CD14-positive monocyte (primary cell): ENCODE results near the gene USB1. TPM values are rescaled to one million over a fixed set of nuclear protein-coding genes. Genes with fewer than 3 reads are reported as not detected.

ENCODE experiments used
- DNase-seq, 3 donors: peaks; one replicate each; pipeline ENCODE4 v3.0.0-alpha.2; 2011 to 2022
- H2AFZ ChIP-seq: 2 replicates; pipeline ENCODE4 v1.6.0; 2012; ENCODE audit warnings: mild to moderate bottlenecking, low read depth, low read length, inconsistent platforms; ENCODE audit not compliant: insufficient read depth, poor library complexity, severe bottlenecking
- H3K27ac ChIP-seq, 2 donors: 1 replicate in 1 of 2; 2 replicates in 1 of 2; pipeline ENCODE4 v1.5.1; 2012 to 2013; ENCODE audit warnings: low read length in 2 of 2, control low read depth in 1 of 2, inconsistent platforms in 1 of 2, low read depth in 1 of 2, mild to moderate bottlenecking in 1 of 2
- H3K27me3 ChIP-seq, 2 donors: one replicate each; pipeline versions ENCODE4 v1.6.0 to v1.6.1; 2011 to 2013; ENCODE audit warnings: low read length in 2 of 2; ENCODE audit not compliant: control insufficient read depth in 2 of 2, insufficient read depth in 2 of 2
- H3K36me3 ChIP-seq, 2 donors: replicated peaks in 1 of 2; 1 replicate in 1 of 2; 2 replicates in 1 of 2; pipeline versions ENCODE4 v1.5.1 to v1.6.1; 2012 to 2013; ENCODE audit warnings: low read length in 2 of 2, control low read depth in 1 of 2, inconsistent platforms in 1 of 2, mild to moderate bottlenecking in 1 of 2; ENCODE audit not compliant: insufficient read depth in 2 of 2, control insufficient read depth in 1 of 2
- H3K4me1 ChIP-seq, 2 donors: 1 replicate in 1 of 2; 2 replicates in 1 of 2; pipeline versions ENCODE4 v1.5.1 to v1.6.1; 2012 to 2013; ENCODE audit warnings: low read length in 2 of 2, control low read depth in 1 of 2, inconsistent platforms in 1 of 2, mild to moderate bottlenecking in 1 of 2, moderate library complexity in 1 of 2; ENCODE audit not compliant: insufficient read depth in 2 of 2, control insufficient read depth in 1 of 2
- H3K4me2 ChIP-seq: replicated peaks from 2 replicates; pipeline ENCODE3; 2012; ENCODE audit warnings: low read length, moderate library complexity, mild to moderate bottlenecking; ENCODE audit not compliant: poor library complexity, severe bottlenecking; ENCODE audit errors: extremely low read depth
- H3K4me3 ChIP-seq, 3 experiments: fragments of 200-600 bp in 1 of 3; sonication (generic) in 1 of 3; replicated peaks in 1 of 3; 1 replicate in 2 of 3; 2 replicates in 1 of 3; pipeline ENCODE4 v1.5.1; 2011 to 2013; ENCODE audit warnings: low read length in 3 of 3, mild to moderate bottlenecking in 3 of 3, control low read depth in 2 of 3, low read depth in 2 of 3, inconsistent platforms in 1 of 3, moderate library complexity in 1 of 3
- H3K79me2 ChIP-seq: 2 replicates; pipeline ENCODE4 v1.6.0; 2012; ENCODE audit warnings: mild to moderate bottlenecking, control low read depth, inconsistent platforms, low read length, moderate library complexity; ENCODE audit not compliant: insufficient read depth
- H3K9ac ChIP-seq: 2 replicates; pipeline ENCODE4 v1.6.0; 2017; ENCODE audit warnings: low read length, mild to moderate bottlenecking; ENCODE audit not compliant: insufficient read depth, poor library complexity, severe bottlenecking
- H3K9me3 ChIP-seq, 2 donors: replicated peaks in 1 of 2; 1 replicate in 1 of 2; 2 replicates in 1 of 2; pipeline versions ENCODE4 v1.5.1 to v1.6.1; 2012 to 2013; ENCODE audit warnings: low read length in 2 of 2, control low read depth in 1 of 2; ENCODE audit not compliant: control insufficient read depth in 1 of 2, insufficient read depth in 1 of 2
- H4K20me1 ChIP-seq: 2 replicates; pipeline ENCODE4 v1.6.0; 2012; ENCODE audit warnings: mild to moderate bottlenecking, low read length, control low read depth, moderate library complexity; ENCODE audit not compliant: insufficient read depth
- H3K27ac Mint-ChIP-seq, 7 donors: one replicate each; pipeline ENCODE4 v1.8.0; 2020; ENCODE audit warnings: mild to moderate bottlenecking in 7 of 7, mixed read lengths in 7 of 7, moderate library complexity in 6 of 7, inconsistent platforms in 2 of 7
- H3K27me3 Mint-ChIP-seq, 3 donors: one replicate each; pipeline ENCODE4 v1.8.0; 2021 to 2022; ENCODE audit warnings: low read depth in 3 of 3, mild to moderate bottlenecking in 3 of 3, mixed read lengths in 3 of 3, moderate library complexity in 3 of 3, inconsistent platforms in 1 of 3
- H3K36me3 Mint-ChIP-seq, 2 donors: one replicate each; pipeline ENCODE4 v1.8.0; 2020; ENCODE audit warnings: mixed read lengths in 2 of 2, inconsistent platforms in 1 of 2, mild to moderate bottlenecking in 1 of 2
- H3K4me1 Mint-ChIP-seq: one replicate; pipeline ENCODE4 v1.8.0; 2020; ENCODE audit warnings: mild to moderate bottlenecking, mixed read lengths
- H3K4me3 Mint-ChIP-seq, 2 donors: one replicate each; pipeline ENCODE4 v1.8.0; 2020; ENCODE audit warnings: mild to moderate bottlenecking in 2 of 2, mixed read lengths in 2 of 2, moderate library complexity in 1 of 2
- H3K9me3 Mint-ChIP-seq, 7 donors: one replicate each; pipeline ENCODE4 v1.8.0; 2020 to 2022; ENCODE audit warnings: mixed read lengths in 7 of 7, mild to moderate bottlenecking in 6 of 7, moderate library complexity in 6 of 7, inconsistent platforms in 2 of 7
- CTCF ChIP-seq: fragments of 200-600 bp; IDR thresholded peaks from one replicate; pipeline ENCODE4 v1.8.0; 2022; ENCODE audit warnings: antibody characterized with exemption, mild to moderate bottlenecking
- WGBS: methylation state at CpG from one replicate; pipeline ENCODE4 v1.1.5; 2013; ENCODE audit warnings: missing lambda C conversion rate; ENCODE audit not compliant: insufficient coverage; 5-methylcytosine and 5-hydroxymethylcytosine counted together
- intact Hi-C, 2 donors: fragments of 100-400 bp; cut with micrococcal nuclease; formaldehyde crosslinking; loops; one replicate each; pipeline versions ENCODE4 v1.15.0 to v1.15.1; 2023
- polyA plus RNA-seq, 3 donors: library from polyadenylated mRNA; depleted of rRNA in 1 of 3; unstranded in 2 of 3; stranded (reverse) in 1 of 3; fragments of 300-500 nt in 2 of 3; fragments of >200 nt in 1 of 3; fragmentation: Illumina TruSeq in 2 of 3; gene quantifications; 1 replicate in 2 of 3; 2 replicates in 1 of 3; pipeline ENCODE4 v1.2.3, GENCODE V29; 2012 to 2021

Gene USB1
- polyA plus RNA-seq, 3 donors = 25.7 to 55.7 (median 44.4) TPM

- Histone ChIP-seq H3K4me3 (no peak overlapping the region), H3K27ac (peak overlapping the region in 1 of 2 donors; percentile 55), H3K4me1 (peaks cover 35 to 43% of the 10 kb centered on the region in 2 donors), H3K9me3 (no peaks in the 10 kb centered on the region), H3K4me2 (no peak overlapping the region), H3K27me3 (no peaks in the 10 kb centered on the region), H2AFZ (no peak overlapping the region), H4K20me1 (peaks cover 61% of the 10 kb centered on the region), H3K79me2 (peaks cover 41% of the 10 kb centered on the region), H3K9ac (no peak overlapping the region), H3K36me3 (peaks cover 27 to 36% of the 10 kb centered on the region in 2 donors)
- H3K4me3 Mint-ChIP-seq = no peak overlapping the region
- H3K4me1 Mint-ChIP-seq = peaks cover 45% of the 10 kb centered on the region
- peak overlapping the region in 2 of 7 donors; percentile 8 to 15 for H3K27ac Mint-ChIP-seq
- TF ChIP-seq CTCF = no peak
- WGBS = 41% methylated on average over 4 of the region's 8 CpGs
- H3K9me3 Mint-ChIP-seq = peaks cover 0 to 2% (median 0%) of the 10 kb centered on the region in 7 donors
- no peak for DNase-seq
- no peaks in the 10 kb centered on the region for H3K27me3 Mint-ChIP-seq
- intact Hi-C loops = no loop called here
- H3K36me3 Mint-ChIP-seq = peaks cover 30 to 43% of the 10 kb centered on the region in 2 donors
These were observed 7.8 kb upstream of the USB1 start for GRCh38 chr16:57993438-57993837.

- Histone ChIP-seq H4K20me1 (peaks cover 66% of the 10 kb centered on the region), H2AFZ (no peak overlapping the region), H3K9me3 (no peaks in the 10 kb centered on the region), H3K4me2 (no peak overlapping the region), H3K36me3 (peaks cover 27 to 36% of the 10 kb centered on the region in 2 donors), H3K9ac (peak overlapping the region; percentile 15), H3K4me3 (no peak overlapping the region), H3K79me2 (peaks cover 46% of the 10 kb centered on the region), H3K27ac (peak overlapping the region in 1 of 2 donors; percentile 55), H3K4me1 (peaks cover 39 to 47% of the 10 kb centered on the region in 2 donors), H3K27me3 (no peaks in the 10 kb centered on the region)
- TF ChIP-seq CTCF = no peak
- Mint-ChIP-seq H3K27ac (peak overlapping the region in 2 of 7 donors; percentile 15 to 63), H3K27me3 (no peaks in the 10 kb centered on the region), H3K4me3 (no peak overlapping the region), H3K4me1 (peaks cover 49% of the 10 kb centered on the region), H3K9me3 (peaks cover 0 to 2% (median 0%) of the 10 kb centered on the region in 7 donors), H3K36me3 (peaks cover 30 to 43% of the 10 kb centered on the region in 2 donors)
- no peak for DNase-seq
- intact Hi-C loops = no loop called here
- 100% methylated on average over 2 of the region's 5 CpGs for WGBS
These were observed 7.3 kb upstream of the USB1 start for GRCh38 chr16:57993897-57994296.
